Colonic mucosa (tissue), 4 donors: ENCODE measurements around the gene C1QTNF9B. TPM values are rescaled to one million over a fixed set of nuclear protein-coding genes. Genes with fewer than 3 reads are reported as not detected.
"Not testable (repeated sequence)": the region's sequence is repeated elsewhere in the genome, so short reads cannot be mapped to it uniquely, and the experiment has no call there.

ENCODE experiments used
- DNase-seq: peaks from one replicate; pipeline ENCODE4 v3.0.0-alpha.2; 2020
- H3K27ac ChIP-seq: fragments of 200-600 bp; one replicate; pipeline ENCODE4 v1.8.0; 2021
- H3K27me3 ChIP-seq: fragments of 200-600 bp; one replicate; pipeline ENCODE4 v1.8.0; 2021
- H3K36me3 ChIP-seq: fragments of 200-600 bp; one replicate; pipeline ENCODE4 v1.8.0; 2021
- H3K4me1 ChIP-seq: fragments of 200-600 bp; one replicate; pipeline ENCODE4 v1.8.0; 2021; ENCODE audit warnings: mild to moderate bottlenecking
- H3K4me3 ChIP-seq: fragments of 200-600 bp; one replicate; pipeline ENCODE4 v1.8.0; 2021
- H3K9ac ChIP-seq, 2 donors: one replicate each; pipeline ENCODE4 v1.7.0; 2013; ENCODE audit warnings: control low read depth in 2 of 2, low read depth in 2 of 2, low read length in 2 of 2
- H3K9me3 ChIP-seq: fragments of 200-600 bp; one replicate; pipeline ENCODE4 v1.8.0; 2021
- CTCF ChIP-seq: fragments of 200-600 bp; IDR thresholded peaks from one replicate; pipeline ENCODE4 v1.8.0; 2022; ENCODE audit warnings: antibody characterized with exemption, mild to moderate bottlenecking
- intact Hi-C: fragments of 100-400 bp; cut with DNase I; formaldehyde crosslinking; loops from one replicate; pipeline ENCODE4 v1.14.1; 2022
- total RNA-seq, 2 donors: library from RNA; stranded (reverse); fragmentation: NEBNext Ultra II Directional in 1 of 2; extraction: Animal tissue kit (Norgen Biotek cat#: 25700) in 1 of 2; gene quantifications; one replicate each; pipeline ENCODE4 v1.2.1, GENCODE V29; 2021
- donor health status: healthy.
- donor health status: DM: no; HTN: no; CAD: no.
- donor health status: DM: no; HTN: no; CAD: no.

C1QTNF9B gene
- under 1 TPM in 1 of 2 donors, not detected in 1; 0.27 TPM for total RNA-seq

- intact Hi-C loops, H3K36me3 ChIP-seq, H3K4me3 ChIP-seq, H3K27ac ChIP-seq, H3K9ac ChIP-seq, DNase-seq, H3K4me1 ChIP-seq, H3K27me3 ChIP-seq, H3K9me3 ChIP-seq: not testable (repeated sequence)
Observed at GRCh38 chr13:23897452-23897919, at the start of gene C1QTNF9B. C1QTNF9B (minus strand) TSS chr13:23897502.

- Histone ChIP-seq H3K4me1 (no peaks in the 10 kb centered on the region), H3K27ac (no peak overlapping the region), H3K27me3 (no peaks in the 10 kb centered on the region), H3K4me3 (no peak overlapping the region), H3K9me3 (no peaks in the 10 kb centered on the region), H3K9ac (no peak overlapping the region), H3K36me3 (no peaks in the 10 kb centered on the region)
- no peak for TF ChIP-seq CTCF
- DNase-seq, result no peak
- intact Hi-C loops, result no loop called here
Observed at GRCh38 chr13:23946900-23947299, 49.6 kb upstream of the C1QTNF9B start.

- intact Hi-C loops, result no loop called here
- no peaks in the 10 kb centered on the region for H3K9me3 ChIP-seq
- H3K27me3 ChIP-seq, result no peaks in the 10 kb centered on the region
- no peak overlapping the region for H3K27ac ChIP-seq
- H3K9ac ChIP-seq, result no peak overlapping the region
- TF ChIP-seq CTCF, result no peak
- H3K4me3 ChIP-seq, result no peak overlapping the region
- H3K4me1 ChIP-seq, result no peaks in the 10 kb centered on the region
- no peaks in the 10 kb centered on the region for H3K36me3 ChIP-seq
- DNase-seq, result no peak
Observed at GRCh38 chr13:23946067-23946466, 48.8 kb upstream of the C1QTNF9B start.

- no peak for TF ChIP-seq CTCF
- Histone ChIP-seq H3K9me3 (no peaks in the 10 kb centered on the region), H3K4me1 (no peaks in the 10 kb centered on the region), H3K27me3 (no peaks in the 10 kb centered on the region), H3K36me3 (no peaks in the 10 kb centered on the region), H3K9ac (no peak overlapping the region), H3K4me3 (no peak overlapping the region), H3K27ac (no peak overlapping the region)
- intact Hi-C loops, result no loop called here
- no peak for DNase-seq
Observed at GRCh38 chr13:23945612-23946011, 48.3 kb upstream of the C1QTNF9B start.

- H3K27me3 ChIP-seq, result no peaks in the 10 kb centered on the region
- H3K9me3 ChIP-seq, result no peaks in the 10 kb centered on the region
- H3K4me3 ChIP-seq, result no peak overlapping the region
- H3K4me1 ChIP-seq, result no peaks in the 10 kb centered on the region
- no peak overlapping the region for H3K9ac ChIP-seq
- H3K27ac ChIP-seq, result no peak overlapping the region
- H3K36me3 ChIP-seq, result no peaks in the 10 kb centered on the region
- no peak for TF ChIP-seq CTCF
- intact Hi-C loops, result no loop called here
- DNase-seq, result no peak
Observed at GRCh38 chr13:23941211-23941610, 43.9 kb upstream of the C1QTNF9B start.

GRCh38 chr13:23939666-23940065 is 42.4 kb upstream of the C1QTNF9B start:
- DNase-seq, H3K27me3 ChIP-seq, H3K9ac ChIP-seq, H3K4me1 ChIP-seq, intact Hi-C loops, H3K36me3 ChIP-seq, H3K4me3 ChIP-seq, H3K27ac ChIP-seq, H3K9me3 ChIP-seq: not testable (repeated sequence)

- Histone ChIP-seq H3K36me3 (no peaks in the 10 kb centered on the region), H3K4me1 (no peaks in the 10 kb centered on the region), H3K27ac (no peak overlapping the region), H3K27me3 (no peaks in the 10 kb centered on the region), H3K9ac (no peak overlapping the region), H3K9me3 (no peaks in the 10 kb centered on the region), H3K4me3 (no peak overlapping the region)
- intact Hi-C loops, result no loop called here
- no peak for DNase-seq
- no peak for TF ChIP-seq CTCF
Observed at GRCh38 chr13:23934520-23934919, 37.2 kb upstream of the C1QTNF9B start.
